SU-DHL-6 (cell line): Measurements from ENCODE around the gene GZMH.
"Not testable (repeated sequence)": the region's sequence is repeated elsewhere in the genome, so short reads cannot be mapped to it uniquely, and the experiment has no call there.

Experiments used
- H2AFZ ChIP-seq: fragments of 200-600 bp; sonication (generic); 2 replicates; pipeline ENCODE4 v1.6.1; 2014; ENCODE audit warnings: low read depth, mild to moderate bottlenecking, moderate library complexity, mixed read lengths, antibody characterized with exemption, low read length; ENCODE audit not compliant: severe bottlenecking
- H3F3A ChIP-seq: fragments of 200-600 bp; shearing (Covaris generic); 2 replicates; pipeline ENCODE4 v1.6.0; 2016; ENCODE audit warnings: antibody characterized with exemption, mild to moderate bottlenecking; ENCODE audit not compliant: insufficient read depth
- H3K27ac ChIP-seq: fragments of 200-600 bp; sonication (generic); 2 replicates; pipeline ENCODE4 v1.5.1; 2016; ENCODE audit warnings: low read depth, mild to moderate bottlenecking, low read length, moderate library complexity, mixed read lengths
- H3K27me3 ChIP-seq: fragments of 200-600 bp; sonication (generic), shearing (Covaris generic); 2 replicates; pipeline ENCODE4 v1.6.0; 2014; ENCODE audit warnings: mild to moderate bottlenecking, low read length
- H3K36me3 ChIP-seq: fragments of 200-600 bp; sonication (generic); 2 replicates; pipeline ENCODE4 v1.6.1; 2014; ENCODE audit warnings: mild to moderate bottlenecking, low read length, mixed read lengths
- H3K4me2 ChIP-seq: fragments of 300-600, 200-600 bp; shearing (Covaris generic), sonication (generic); 2 replicates; pipeline ENCODE4 v1.6.0; 2014; ENCODE audit warnings: low read length, low read depth, mild to moderate bottlenecking; ENCODE audit not compliant: poor library complexity, severe bottlenecking
- H3K4me3 ChIP-seq: fragments of 200-600 bp; sonication (generic); 2 replicates; pipeline ENCODE4 v1.5.1; 2014; ENCODE audit warnings: antibody characterized with exemption, low read length, mild to moderate bottlenecking, mixed read lengths; ENCODE audit not compliant: insufficient read depth, poor library complexity, severe bottlenecking
- H3K79me2 ChIP-seq: fragments of 200-600 bp; sonication (generic); 2 replicates; pipeline ENCODE4 v1.6.1; 2014; ENCODE audit warnings: mild to moderate bottlenecking, low read length, moderate library complexity; ENCODE audit not compliant: insufficient read depth
- H3K9ac ChIP-seq: fragments of 200-600 bp; sonication (generic); 2 replicates; pipeline ENCODE4 v1.7.0; 2014; ENCODE audit warnings: mild to moderate bottlenecking, low read length
- H3K9me2 ChIP-seq: fragments of 200-600 bp; sonication (generic); replicated peaks from 2 replicates; pipeline ENCODE4 v1.6.1; 2014; ENCODE audit warnings: low read length; ENCODE audit not compliant: insufficient read depth
- H3K9me3 ChIP-seq: fragments of 200-600 bp; sonication (generic); 2 replicates; pipeline ENCODE4 v1.6.1; 2014; ENCODE audit warnings: low read length, mixed read lengths; ENCODE audit not compliant: insufficient read depth
- H4K20me1 ChIP-seq: fragments of 200-600 bp; sonication (generic); 2 replicates; pipeline ENCODE4 v1.6.1; 2014; ENCODE audit warnings: low read depth, mild to moderate bottlenecking, antibody characterized with exemption, low read length, moderate library complexity, mixed read lengths
- EZH2phosphoT487 ChIP-seq: fragments of 200-600 bp; sonication (generic), shearing (Covaris generic); conservative IDR thresholded peaks from 2 replicates; pipeline ENCODE4 v1.6.1; 2018; ENCODE audit warnings: mild to moderate bottlenecking, antibody characterized with exemption, low read length, moderate library complexity, mixed read lengths
- TF ChIP-seq, protein P1 (sequence below): fragments of 200-600 bp; sonication (generic); IDR thresholded peaks from one replicate; pipeline ENCODE4 v1.5.1; 2017; ENCODE audit warnings: antibody characterized with exemption, mild to moderate bottlenecking, low read length, moderate library complexity; ENCODE audit not compliant: insufficient read depth, poor library complexity, severe bottlenecking

GZMH gene

DNA sequence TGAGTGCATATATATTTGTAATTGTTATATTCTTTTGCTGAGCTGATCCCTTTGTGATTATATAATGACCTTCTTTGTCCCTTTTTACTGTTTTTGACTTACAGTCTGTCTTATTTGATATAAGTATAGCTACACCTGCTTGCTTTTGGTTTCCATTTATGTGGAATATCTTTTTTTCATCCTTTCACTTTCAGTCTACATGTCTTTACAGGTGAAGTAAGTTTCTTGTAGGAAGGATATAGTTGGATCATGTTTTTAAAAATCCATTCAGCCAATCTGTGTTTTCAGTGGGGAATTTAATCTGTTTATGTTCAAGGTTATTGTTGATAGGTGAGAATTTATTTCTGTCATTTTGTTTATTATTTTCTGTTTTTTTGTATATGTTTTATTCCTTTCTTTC lies 12.1 kb downstream of the GZMH start:
- Histone ChIP-seq H2AFZ (no peak overlapping the region), H3K9me3 (no peaks in the 10 kb centered on the region; the same call in 1 of the 2 replicates), H3K4me3 (no peak overlapping the region), H3K27ac (no peak overlapping the region), H3K36me3 (no peaks in the 10 kb centered on the region), H3K9me2 (no peaks in the 10 kb centered on the region), H3K4me2 (no peak overlapping the region), H3K9ac (no peak overlapping the region), H4K20me1 (no peaks in the 10 kb centered on the region), H3F3A (no peaks in the 10 kb centered on the region), H3K79me2 (no peaks in the 10 kb centered on the region), H3K27me3 (no peaks in the 10 kb centered on the region)
- TF ChIP-seq, protein P1, sequence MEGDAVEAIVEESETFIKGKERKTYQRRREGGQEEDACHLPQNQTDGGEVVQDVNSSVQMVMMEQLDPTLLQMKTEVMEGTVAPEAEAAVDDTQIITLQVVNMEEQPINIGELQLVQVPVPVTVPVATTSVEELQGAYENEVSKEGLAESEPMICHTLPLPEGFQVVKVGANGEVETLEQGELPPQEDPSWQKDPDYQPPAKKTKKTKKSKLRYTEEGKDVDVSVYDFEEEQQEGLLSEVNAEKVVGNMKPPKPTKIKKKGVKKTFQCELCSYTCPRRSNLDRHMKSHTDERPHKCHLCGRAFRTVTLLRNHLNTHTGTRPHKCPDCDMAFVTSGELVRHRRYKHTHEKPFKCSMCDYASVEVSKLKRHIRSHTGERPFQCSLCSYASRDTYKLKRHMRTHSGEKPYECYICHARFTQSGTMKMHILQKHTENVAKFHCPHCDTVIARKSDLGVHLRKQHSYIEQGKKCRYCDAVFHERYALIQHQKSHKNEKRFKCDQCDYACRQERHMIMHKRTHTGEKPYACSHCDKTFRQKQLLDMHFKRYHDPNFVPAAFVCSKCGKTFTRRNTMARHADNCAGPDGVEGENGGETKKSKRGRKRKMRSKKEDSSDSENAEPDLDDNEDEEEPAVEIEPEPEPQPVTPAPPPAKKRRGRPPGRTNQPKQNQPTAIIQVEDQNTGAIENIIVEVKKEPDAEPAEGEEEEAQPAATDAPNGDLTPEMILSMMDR: no peak
- TF ChIP-seq EZH2phosphoT487: no peak

DNA sequence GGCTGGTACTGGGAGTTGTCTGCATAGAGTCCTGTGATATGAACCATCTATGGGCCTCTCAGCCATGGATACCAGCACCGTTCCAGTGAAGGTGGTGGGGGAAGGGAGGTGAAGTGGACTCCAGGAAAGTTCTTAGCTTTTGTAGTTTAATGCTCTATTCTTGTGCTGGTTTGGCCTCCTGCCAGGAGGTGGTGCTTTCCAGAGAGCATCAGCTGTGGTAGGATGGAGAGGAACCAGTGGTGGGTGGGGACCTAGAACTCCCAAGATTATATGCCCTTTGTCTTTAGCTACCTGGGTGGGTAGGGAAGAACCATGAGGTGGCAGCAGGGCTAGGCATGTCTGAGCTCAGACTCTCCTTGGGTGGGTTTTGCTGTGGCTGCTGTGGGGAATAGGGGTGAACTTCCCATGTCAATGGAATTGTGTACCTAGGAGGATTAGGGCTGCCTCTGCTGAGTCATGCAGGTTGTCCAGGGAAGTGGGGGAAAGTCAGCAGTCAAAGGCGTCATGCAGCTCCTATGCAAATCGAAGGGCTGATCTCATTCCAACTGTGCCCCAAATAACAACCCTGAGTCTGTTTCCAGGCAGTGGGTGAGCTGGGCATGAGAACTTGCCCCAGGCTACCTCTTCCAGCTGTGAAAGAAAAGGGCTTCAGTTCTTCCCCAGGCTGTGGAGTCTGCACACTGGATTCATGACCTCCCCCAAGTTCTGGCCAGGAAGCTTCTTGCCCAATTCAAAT lies 14.2 kb downstream of the GZMH start:
- Histone ChIP-seq H2AFZ (no peak overlapping the region), H3K9me2 (no peaks in the 10 kb centered on the region), H3K36me3 (no peaks in the 10 kb centered on the region), H3K9me3 (no peaks in the 10 kb centered on the region; the same call in 1 of the 2 replicates), H4K20me1 (no peaks in the 10 kb centered on the region), H3K79me2 (no peaks in the 10 kb centered on the region), H3K27me3 (no peaks in the 10 kb centered on the region), H3K4me3 (no peak overlapping the region), H3K4me2 (no peak overlapping the region), H3K27ac (no peak overlapping the region), H3K9ac (no peak overlapping the region), H3F3A (no peaks in the 10 kb centered on the region)
- no peak for TF ChIP-seq EZH2phosphoT487
- TF ChIP-seq, protein P1: no peak

DNA sequence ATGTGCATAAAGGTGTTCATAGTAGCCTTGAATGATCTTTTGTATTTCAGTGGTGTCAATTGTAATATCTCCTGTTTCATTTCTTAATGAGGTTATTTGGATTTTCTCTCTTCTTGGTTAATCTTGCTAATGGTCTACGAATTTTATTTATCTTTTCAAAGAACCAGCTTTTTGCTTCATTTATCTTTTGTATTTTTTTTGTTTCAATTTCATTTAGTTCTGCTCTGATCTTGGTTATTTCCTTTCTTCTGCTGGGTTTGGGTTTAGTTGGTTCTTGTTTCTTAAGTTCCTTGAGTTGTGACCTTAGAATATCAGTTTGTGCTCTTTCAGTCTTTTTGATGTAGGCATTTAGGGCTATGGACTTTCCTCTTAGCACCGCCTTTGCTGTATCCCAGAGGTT lies 18.5 kb downstream of the GZMH start:
- H3K4me2 ChIP-seq, H3K9me3 ChIP-seq: not testable (repeated sequence)

GRCh38 chr14:24584402-24584801 lies 25.1 kb downstream of the GZMH start:
- not testable (repeated sequence) for H3K79me2 ChIP-seq, H3K27me3 ChIP-seq, H3F3A ChIP-seq, H2AFZ ChIP-seq, H3K9me2 ChIP-seq, H3K27ac ChIP-seq, H4K20me1 ChIP-seq, H3K9ac ChIP-seq, H3K4me2 ChIP-seq, H3K4me3 ChIP-seq, H3K9me3 ChIP-seq, H3K36me3 ChIP-seq

More for the DNA sequence above, 18.5 kb downstream of the GZMH start:
- not testable (repeated sequence) for H3K79me2 ChIP-seq, H4K20me1 ChIP-seq, H3K9ac ChIP-seq, H3F3A ChIP-seq, H3K36me3 ChIP-seq, H3K9me2 ChIP-seq, H3K27ac ChIP-seq, H2AFZ ChIP-seq, H3K27me3 ChIP-seq, H3K4me3 ChIP-seq
